Pericardium fibroblast (primary cell): Measurements from ENCODE around the gene GUCA2A. TPM values are rescaled to one million over a fixed set of nuclear protein-coding genes. Genes with fewer than 3 reads are reported as not detected.

Source experiments
- total RNA-seq: library from RNA; depleted of rRNA; stranded (reverse); fragments of >200 nt; gene quantifications from 2 replicates; pipeline ENCODE4 v1.2.3, GENCODE V29; 2015

Gene GUCA2A
- total RNA-seq: not detected in 2 replicates

GRCh38 chr1:42164551-42165420 is at the start of gene GUCA2A:
Gene GUCA2A, minus strand, starts transcription at chr1:42164745. Its CDS starts 33 bp downstream, at chr1:42164712.

GRCh38 chr1:42152907-42153600 is 11.5 kb downstream of the GUCA2A start, which contains the start of gene GUCA2B:
Gene GUCA2B, plus strand, starts transcription at chr1:42153410. Its CDS starts 41 bp downstream, at chr1:42153451.

Other genes starting within 250 kb of the GUCA2A start
- 0.93 and 2.2 TPM in 2 replicates for gene HIVEP3, start 245.8 kb downstream of the GUCA2A start, total RNA-seq
- not detected in 2 replicates for gene GUCA2B, start 11.3 kb downstream of the GUCA2A start, total RNA-seq
- 15.3 and 15.7 TPM in 2 replicates for gene FOXJ3, start 170.5 kb upstream of the GUCA2A start, total RNA-seq
- gene RIMKLA, start 216.0 kb upstream of the GUCA2A start, total RNA-seq: not detected in 2 replicates